ENCODE measurements around the gene ALX4.

GRCh38 chr11:44288133-44288526, 21.8 kb downstream of the ALX4 start:
- TF ChIP-seq EP300 (IDR thresholded peaks at IDR 0.05) (no peak), POLR2A (IDR thresholded peaks at IDR 0.05) (no peak)

Measured in suprapubic skin (tissue), 2 donors.